Smooth muscle cell (in vitro differentiated cells): Measurements from ENCODE around the gene STK40. TPM values are rescaled to one million over a fixed set of nuclear protein-coding genes. Genes with fewer than 3 reads are reported as not detected.

Source experiments
- DNase-seq: peaks from one replicate; lab custom pipeline; 2025; ENCODE audit not compliant: unreplicated experiment; lab: John Stamatoyannopoulos, UW
- H2AFZ ChIP-seq: fragments of 200-600 bp; sonication (generic); 2 replicates; pipeline ENCODE4 v1.6.0; 2016; ENCODE audit warnings: antibody characterized with exemption, low read depth, mild to moderate bottlenecking
- H3F3A ChIP-seq: fragments of 200-600 bp; sonication (generic); 2 replicates; pipeline ENCODE4 v1.6.0; 2017; ENCODE audit warnings: antibody characterized with exemption, low read depth
- H3K27ac ChIP-seq: fragments of 200-600 bp; sonication (generic); 2 replicates; pipeline ENCODE4 v1.5.1; 2016; ENCODE audit warnings: low read depth, mild to moderate bottlenecking
- H3K27me3 ChIP-seq: fragments of 200-600 bp; sonication (generic); 2 replicates; pipeline ENCODE4 v1.6.1; 2016; ENCODE audit warnings: low read depth, mild to moderate bottlenecking
- H3K36me3 ChIP-seq: fragments of 200-600 bp; sonication (generic); 2 replicates; pipeline ENCODE4 v1.5.1; 2016; ENCODE audit warnings: low read depth
- H3K4me1 ChIP-seq: fragments of 200-600 bp; sonication (generic); 2 replicates; pipeline ENCODE4 v1.5.1; 2016; ENCODE audit warnings: low read depth
- H3K4me2 ChIP-seq: fragments of 200-600 bp; sonication (generic); 2 replicates; pipeline ENCODE4 v1.6.0; 2016; ENCODE audit warnings: mild to moderate bottlenecking
- H3K4me3 ChIP-seq: fragments of 200-600 bp; sonication (generic); 2 replicates; pipeline ENCODE4 v1.5.1; 2016; ENCODE audit warnings: mild to moderate bottlenecking
- H3K79me2 ChIP-seq: fragments of 200-600 bp; sonication (generic); 2 replicates; pipeline ENCODE4 v1.6.0; 2016; ENCODE audit warnings: low read depth, mild to moderate bottlenecking
- H3K9ac ChIP-seq: fragments of 200-600 bp; sonication (generic); 2 replicates; pipeline ENCODE4 v1.6.0; 2016; ENCODE audit warnings: low read depth
- H3K9me3 ChIP-seq: fragments of 200-600 bp; sonication (generic); replicated peaks from 2 replicates; pipeline ENCODE4 v1.5.1; 2016; ENCODE audit warnings: low read depth
- H4K20me1 ChIP-seq: fragments of 200-600 bp; sonication (generic); 2 replicates; pipeline ENCODE4 v1.6.0; 2016; ENCODE audit warnings: low read depth
- WGBS: methylation state at CpG from one replicate; pipeline ENCODE4 v1.1.7; 2016; ENCODE audit warnings: low lambda C conversion rate; 5-methylcytosine and 5-hydroxymethylcytosine counted together
- polyA plus RNA-seq: library from polyadenylated mRNA; unstranded; fragments of >200 nt; fragmentation: Nextera tagmentation; extraction: Ambion mirVana; gene quantifications from 2 replicates; pipeline ENCODE4 v1.2.1, GENCODE V29; 2016
- total RNA-seq: library from RNA; depleted of rRNA; stranded (reverse); fragments of >200 nt; gene quantifications from 2 replicates; pipeline ENCODE4 v1.2.3, GENCODE V29; 2014
- TF ChIP-seq, protein P1 (sequence below): fragments of 200-600 bp; sonication (generic); IDR thresholded peaks from 2 replicates; pipeline ENCODE4 v1.5.1; 2017; ENCODE audit warnings: borderline replicate concordance, mild to moderate bottlenecking, antibody characterized with exemption; ENCODE audit not compliant: insufficient read depth, poor library complexity, severe bottlenecking

Gene STK40
- total and polyA plus RNA-seq, 2 experiments from 2014 or later: 8.4 to 18.8 TPM

DNA sequence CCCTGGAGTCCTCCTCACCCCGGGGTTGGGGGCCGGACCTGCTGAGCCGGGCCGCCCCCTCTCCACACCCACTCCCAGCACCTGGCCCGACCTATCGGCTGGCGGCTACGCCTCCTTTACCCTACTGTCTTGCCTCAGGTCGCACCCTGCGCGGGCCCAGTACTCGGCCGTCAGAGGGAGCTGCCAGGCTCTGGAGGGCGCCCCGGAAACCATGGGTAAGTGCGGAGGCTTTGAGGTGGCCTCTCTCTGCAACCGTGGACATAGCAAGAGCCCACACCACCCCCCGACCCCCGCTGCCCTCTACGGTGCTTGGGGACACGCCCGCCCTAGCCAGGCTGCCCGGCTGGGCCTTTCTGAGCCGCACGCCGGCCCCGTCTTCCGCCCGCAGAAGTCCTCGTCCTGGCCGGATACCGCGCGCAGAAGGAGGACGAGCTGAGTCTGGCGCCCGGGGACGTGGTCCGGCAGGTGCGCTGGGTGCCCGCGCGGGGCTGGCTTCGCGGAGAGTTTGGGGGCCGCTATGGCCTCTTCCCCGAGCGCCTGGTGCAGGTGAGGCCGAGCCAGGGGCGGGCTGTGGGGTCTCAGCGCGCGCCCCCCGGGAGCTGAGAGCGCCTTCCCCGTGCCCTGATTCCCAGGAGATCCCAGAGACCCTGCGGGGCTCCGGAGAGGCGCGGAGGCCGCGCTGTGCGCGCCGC is 79.4 kb downstream of the STK40 start, which contains the start of gene SH3D21:
Gene SH3D21, plus strand, starts transcription at position 159 of the 692 bp plus-strand sequence. Its CDS starts 53 bp downstream, at position 212.
- Histone ChIP-seq H3K4me3 (peak within 1 kb of the TSS; percentile 84), H4K20me1 (peaks cover 25% of the 10 kb centered on the region), H3K36me3 (peaks cover 8% of the 10 kb centered on the region), H2AFZ (no peak within 1 kb of the TSS), H3K4me1 (peaks cover 10% of the 10 kb centered on the region), H3K27ac (peak within 1 kb of the TSS; percentile 87), H3K79me2 (peaks cover 15% of the 10 kb centered on the region), H3F3A (peaks cover 21% of the 10 kb centered on the region), H3K27me3 (no peaks in the 10 kb centered on the region), H3K9ac (peak within 1 kb of the TSS; percentile 75), H3K4me2 (peak within 1 kb of the TSS; percentile 98), H3K9me3 (no peaks in the 10 kb centered on the region)
- TF ChIP-seq, protein P1, sequence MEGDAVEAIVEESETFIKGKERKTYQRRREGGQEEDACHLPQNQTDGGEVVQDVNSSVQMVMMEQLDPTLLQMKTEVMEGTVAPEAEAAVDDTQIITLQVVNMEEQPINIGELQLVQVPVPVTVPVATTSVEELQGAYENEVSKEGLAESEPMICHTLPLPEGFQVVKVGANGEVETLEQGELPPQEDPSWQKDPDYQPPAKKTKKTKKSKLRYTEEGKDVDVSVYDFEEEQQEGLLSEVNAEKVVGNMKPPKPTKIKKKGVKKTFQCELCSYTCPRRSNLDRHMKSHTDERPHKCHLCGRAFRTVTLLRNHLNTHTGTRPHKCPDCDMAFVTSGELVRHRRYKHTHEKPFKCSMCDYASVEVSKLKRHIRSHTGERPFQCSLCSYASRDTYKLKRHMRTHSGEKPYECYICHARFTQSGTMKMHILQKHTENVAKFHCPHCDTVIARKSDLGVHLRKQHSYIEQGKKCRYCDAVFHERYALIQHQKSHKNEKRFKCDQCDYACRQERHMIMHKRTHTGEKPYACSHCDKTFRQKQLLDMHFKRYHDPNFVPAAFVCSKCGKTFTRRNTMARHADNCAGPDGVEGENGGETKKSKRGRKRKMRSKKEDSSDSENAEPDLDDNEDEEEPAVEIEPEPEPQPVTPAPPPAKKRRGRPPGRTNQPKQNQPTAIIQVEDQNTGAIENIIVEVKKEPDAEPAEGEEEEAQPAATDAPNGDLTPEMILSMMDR: no peak
- WGBS: 4% methylated on average over 49 of the region's 65 CpGs
- peak; percentile 38 for DNase-seq

DNA sequence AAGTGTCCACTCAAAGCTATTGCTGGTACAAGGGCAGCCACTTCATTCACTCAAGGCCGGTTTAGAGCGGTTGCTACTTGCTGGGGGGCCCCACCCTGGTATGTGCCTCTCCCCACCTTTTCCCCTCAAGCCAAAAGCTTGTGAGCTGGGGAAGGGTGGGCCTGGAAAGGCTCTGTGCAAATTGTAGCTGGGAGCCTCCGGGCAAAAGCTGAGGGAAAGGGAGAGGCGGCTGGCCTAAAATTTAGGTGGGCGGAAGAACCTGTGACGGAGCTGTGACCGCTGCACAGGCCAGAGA is 79.9 kb downstream of the STK40 start:
- WGBS: 23% methylated on average over 7 of the region's 7 CpGs
- H3K9ac ChIP-seq: peak overlapping the region; percentile 64

DNA sequence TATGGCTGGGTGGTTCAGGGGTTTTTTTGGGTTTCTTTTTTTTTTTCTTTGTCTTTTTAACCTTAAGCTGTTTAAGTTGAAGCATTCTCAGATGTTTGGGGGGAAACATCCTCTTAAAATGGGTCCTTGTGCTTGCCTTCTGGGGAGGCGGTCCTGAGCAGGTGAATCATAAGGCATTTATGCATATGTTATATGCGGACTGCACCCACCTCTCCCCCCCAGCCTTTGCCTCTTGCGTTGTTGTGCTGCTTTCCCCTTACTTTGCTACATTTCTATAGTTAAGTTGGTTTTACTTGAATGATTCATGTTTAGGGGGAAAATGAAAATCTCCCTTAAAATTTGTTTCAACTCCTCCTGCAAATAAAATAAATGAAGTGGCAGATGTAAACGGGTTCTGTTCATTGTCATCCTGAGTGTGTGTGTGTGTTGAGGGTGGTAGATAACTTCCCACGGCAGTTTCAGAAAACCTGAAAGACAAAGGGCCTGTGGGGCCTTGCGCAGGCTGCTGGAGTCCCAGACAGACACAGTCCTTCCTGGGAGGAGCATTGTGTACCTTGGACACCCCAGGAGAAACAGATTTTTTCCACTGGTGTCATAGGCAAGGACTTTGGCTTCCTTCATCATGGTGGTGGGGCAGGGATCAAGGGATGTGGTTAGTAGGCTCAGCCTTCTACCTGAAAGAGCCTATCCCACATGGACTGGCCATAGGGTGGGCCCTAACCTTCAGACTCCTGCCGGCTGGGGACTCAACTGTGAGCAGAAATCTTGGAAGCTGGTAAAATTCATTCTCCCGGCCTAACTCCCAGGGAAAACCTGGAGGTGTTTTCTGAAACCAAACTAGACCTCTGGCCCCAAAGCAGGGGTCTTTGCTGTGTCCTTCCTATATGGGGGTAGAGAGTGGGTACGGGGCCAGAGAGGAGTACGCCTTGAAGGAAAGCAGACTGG is 80.5 kb downstream of the STK40 start:
- peak overlapping the region; percentile 87 for H3K27ac ChIP-seq
- peaks cover 10% of the 10 kb centered on the region for H3K4me1 ChIP-seq
- peak overlapping the region; percentile 84 for H3K4me3 ChIP-seq
- no peak for DNase-seq
- TF ChIP-seq, protein P1: no peak
- peaks cover 32% of the 10 kb centered on the region for H3F3A ChIP-seq
- 78% methylated on average over 9 of the region's 10 CpGs for WGBS
- peaks cover 15% of the 10 kb centered on the region for H3K79me2 ChIP-seq
- H2AFZ ChIP-seq: no peak overlapping the region
- H3K9me3 ChIP-seq: no peaks in the 10 kb centered on the region
- peak overlapping the region; percentile 64 for H3K9ac ChIP-seq
- H3K36me3 ChIP-seq: peaks cover 11% of the 10 kb centered on the region
- H3K27me3 ChIP-seq: no peaks in the 10 kb centered on the region
- H3K4me2 ChIP-seq: peak overlapping the region; percentile 98
- peaks cover 31% of the 10 kb centered on the region for H4K20me1 ChIP-seq

More for the DNA sequence above, 79.9 kb downstream of the STK40 start:
- TF ChIP-seq, protein P1: no peak
- H3K4me2 ChIP-seq: peak overlapping the region; percentile 98
- no peak for DNase-seq
- peak overlapping the region; percentile 87 for H3K27ac ChIP-seq
- H4K20me1 ChIP-seq: peaks cover 25% of the 10 kb centered on the region
- no peak overlapping the region for H2AFZ ChIP-seq
- H3K4me3 ChIP-seq: peak overlapping the region; percentile 84
- peaks cover 10% of the 10 kb centered on the region for H3K4me1 ChIP-seq
- peaks cover 26% of the 10 kb centered on the region for H3F3A ChIP-seq
- no peaks in the 10 kb centered on the region for H3K9me3 ChIP-seq
- H3K27me3 ChIP-seq: no peaks in the 10 kb centered on the region
- H3K36me3 ChIP-seq: peaks cover 11% of the 10 kb centered on the region
- H3K79me2 ChIP-seq: peaks cover 15% of the 10 kb centered on the region
